H1 (cell line): Measurements from ENCODE around the gene SLC20A1.

Experiments used
- CHD1 ChIP-seq: IDR thresholded peaks from 2 replicates; pipeline ENCODE4 v1.6.1; 2012; ENCODE audit warnings: low read depth, low read length, improper control_type of control experiment
- CREB1 ChIP-seq: IDR thresholded peaks from 2 replicates; pipeline ENCODE4 v1.6.1; 2012; ENCODE audit warnings: inconsistent platforms
- CTCF ChIP-seq, 3 experiments: IDR thresholded peaks; 1 replicate in 2 of 3; 2 replicates in 1 of 3; pipeline versions ENCODE4 v1.5.1 to v1.6.1; 2011; ENCODE audit warnings: low read length in 3 of 3, mild to moderate bottlenecking in 3 of 3, inconsistent platforms in 2 of 3, low read depth in 1 of 3, moderate library complexity in 1 of 3; ENCODE audit not compliant: insufficient read depth in 1 of 3; ENCODE audit errors: control extremely low read depth in 1 of 3
- E2F6 ChIP-seq: IDR thresholded peaks from 2 replicates; pipeline ENCODE4 v1.6.1; 2012; ENCODE audit warnings: inconsistent platforms
- EP300 ChIP-seq, 2 experiments: IDR thresholded peaks; 1 replicate in 1 of 2; 2 replicates in 1 of 2; pipeline ENCODE4 v1.6.1; 2011 to 2012; ENCODE audit warnings: low read depth in 2 of 2, low read length in 2 of 2, mild to moderate bottlenecking in 2 of 2, borderline replicate concordance in 1 of 2, inconsistent platforms in 1 of 2, moderate library complexity in 1 of 2
- EZH2 ChIP-seq: fragments of 200-600 bp; sonication (generic); IDR thresholded peaks from 2 replicates; pipeline ENCODE4 v1.7.1; 2012; ENCODE audit warnings: low read depth, mild to moderate bottlenecking, moderate library complexity, low read length, inconsistent platforms; ENCODE audit not compliant: severe bottlenecking
- GABPA ChIP-seq: IDR thresholded peaks from 2 replicates; pipeline ENCODE4 v1.6.1; 2011; ENCODE audit warnings: mild to moderate bottlenecking, low read length, moderate library complexity, borderline replicate concordance; ENCODE audit not compliant: insufficient read depth
- JUND ChIP-seq: IDR thresholded peaks from 2 replicates; pipeline ENCODE4 v1.6.1; 2011; ENCODE audit warnings: mild to moderate bottlenecking, improper control_type of control experiment, low read length
- KDM1A ChIP-seq: fragments of 200-600, 300-600 bp; sonication (generic); IDR thresholded peaks from 2 replicates; pipeline ENCODE4 v1.7.1; 2016; ENCODE audit warnings: mild to moderate bottlenecking, low read length, borderline replicate concordance
- POLR2A ChIP-seq, 2 experiments: IDR thresholded peaks; 1 replicate in 1 of 2; 2 replicates in 1 of 2; pipeline ENCODE4 v1.6.1; 2011; ENCODE audit warnings: low read depth in 2 of 2, low read length in 2 of 2, mild to moderate bottlenecking in 2 of 2; ENCODE audit errors: control extremely low read depth in 1 of 2
- POU5F1 ChIP-seq: IDR thresholded peaks from 2 replicates; pipeline ENCODE4 v1.6.1; 2011; ENCODE audit warnings: low read depth, mild to moderate bottlenecking, low read length, moderate library complexity
- RAD21 ChIP-seq, 2 experiments: IDR thresholded peaks in 1 of 2; conservative IDR thresholded peaks in 1 of 2; 2 replicates each; pipeline ENCODE4 v1.6.1; 2011; ENCODE audit warnings: low read depth in 2 of 2, low read length in 2 of 2, improper control_type of control experiment in 1 of 2, inconsistent platforms in 1 of 2, mild to moderate bottlenecking in 1 of 2, moderate library complexity in 1 of 2

- TF ChIP-seq POLR2A (IDR thresholded peaks at IDR 0.05; ENCODE audit: control extremely low read depth in 1 of 2, low read depth in 2 of 2, low read length in 2 of 2) (no peak), CTCF (IDR thresholded peaks at IDR 0.05; ENCODE audit: control extremely low read depth in 1 of 3, insufficient read depth in 1 of 3, low read depth in 1 of 3, low read length in 3 of 3) (no peak), EZH2 (no peak), E2F6 (no peak), CHD1 (no peak), RAD21 (IDR thresholded peaks at IDR 0.05 in 1 of 2, conservative IDR thresholded peaks at IDR 0.05 in 1 of 2; ENCODE audit: low read depth in 2 of 2, low read length in 2 of 2) (no peak), KDM1A (no peak), CREB1 (no peak), POU5F1 (no peak), EP300 (IDR thresholded peaks at IDR 0.05; ENCODE audit: borderline replicate concordance in 1 of 2, low read depth in 2 of 2, low read length in 2 of 2) (no peak), JUND (no peak), GABPA (no peak)
These were observed 38.7 kb downstream of the SLC20A1 start for GRCh38 chr2:112684415-112684775.
